ENCODE measurements around the gene ASXL1. TPM values are rescaled to one million over a fixed set of nuclear protein-coding genes. Genes with fewer than 3 reads are reported as not detected.

The ASXL1 gene
- total and polyA plus RNA-seq, 2 donors (not counting 1 experiment from before 2014, with no cell fraction given) = 93.0 to 180 TPM

- H2AFZ ChIP-seq (ENCODE audit: insufficient read depth, low read depth, low read length, poor library complexity, severe bottlenecking) = peak overlapping the region; percentile 63
- peak overlapping the region; percentile 92 for H3K9ac ChIP-seq (ENCODE audit: low read length)
- no peaks in the 10 kb centered on the region for H3K36me3 ChIP-seq (replicated peaks in 1 of 2; ENCODE audit: control extremely low read depth in 1 of 2, control insufficient read depth in 1 of 2, extremely low read depth in 1 of 2, insufficient read depth in 2 of 2, low read length in 1 of 2)
- Mint-ChIP-seq H3K27me3 (no peaks in the 10 kb centered on the region), H3K4me1 (peaks cover 76% of the 10 kb centered on the region), H3K9me3 (ENCODE audit: insufficient read depth) (no peaks in the 10 kb centered on the region), H3K27ac (peak overlapping the region; percentile 89), H3K4me3 (peak overlapping the region; percentile 94)
- H3K27me3 ChIP-seq (replicated peaks in 1 of 4; ENCODE audit: control extremely low read depth in 1 of 4, control insufficient read depth in 3 of 4, insufficient read depth in 4 of 4, low read length in 3 of 4) = no peaks in the 10 kb centered on the region
- TF ChIP-seq EZH2 (IDR thresholded peaks at IDR 0.05; ENCODE audit: borderline replicate concordance, insufficient read depth, low read depth, low read length, poor library complexity, severe bottlenecking) (no peak), CTCF (IDR thresholded peaks at IDR 0.05) (no peak)
- H3K4me3 ChIP-seq (ENCODE audit: control extremely low read depth in 1 of 5, extremely low read depth in 1 of 5, insufficient read depth in 1 of 5, low read depth in 2 of 5, low read length in 4 of 5) = peak overlapping the region; percentile 30 to 95 (median 86)
- DNase-seq = peak; percentile 49
- H4K20me1 ChIP-seq (ENCODE audit: control insufficient read depth, insufficient read depth, low read length, poor library complexity, severe bottlenecking) = peaks cover 53% of the 10 kb centered on the region
- peak overlapping the region; percentile 94 for H3K4me2 ChIP-seq (replicated peaks; ENCODE audit: low read depth, low read length, poor library complexity, severe bottlenecking)
- ChIA-PET POLR2A (interaction anchor here (0.6 to 1.5 kb wide), 4 partner anchors 39 to 322 kb away, joined by 3 to 5 read pairs (median 4); partner anchors contain the start of gene KIF3B), CTCF (interaction anchor here (0.6 to 1.3 kb wide), 2 partner anchors 22 to 76 kb away, joined by 5 to 6 read pairs; no protein-coding TSS in a partner anchor)
- peaks cover 62% of the 10 kb centered on the region for H3K79me2 ChIP-seq (ENCODE audit: control insufficient read depth, insufficient read depth, low read length)
- H3K9me3 ChIP-seq (ENCODE audit: control extremely low read depth in 1 of 3, control insufficient read depth in 2 of 3, insufficient read depth in 1 of 3, low read length in 2 of 3) = no peaks in the 10 kb centered on the region
- H3K4me1 ChIP-seq (ENCODE audit: control insufficient read depth in 2 of 2, insufficient read depth in 2 of 2, low read length in 2 of 2) = peaks cover 55 to 78% of the 10 kb centered on the region in 2 donors
- intact Hi-C loops (cut with micrococcal nuclease) = loop anchor here (5.0 kb wide), 1 partner anchor 178 kb away; no protein-coding TSS in a partner anchor
- peak overlapping the region; percentile 82 to 96 for H3K27ac ChIP-seq (ENCODE audit: low read length in 2 of 2)
- WGBS (ENCODE audit: insufficient coverage) = 51% methylated on average over 6 of the region's 11 CpGs
- no peak for ATAC-seq (ENCODE audit: low read depth)
Observed at GRCh38 chr20:32359633-32360332, 1.7 kb downstream of the ASXL1 start.

- Histone ChIP-seq H3K9me3 (ENCODE audit: control extremely low read depth in 1 of 3, control insufficient read depth in 2 of 3, insufficient read depth in 1 of 3, low read length in 2 of 3) (no peaks in the 10 kb centered on the region), H3K4me2 (replicated peaks; ENCODE audit: low read depth, low read length, poor library complexity, severe bottlenecking) (peak overlapping the region; percentile 94), H4K20me1 (ENCODE audit: control insufficient read depth, insufficient read depth, low read length, poor library complexity, severe bottlenecking) (peaks cover 58% of the 10 kb centered on the region), H3K4me1 (ENCODE audit: control insufficient read depth in 2 of 2, insufficient read depth in 2 of 2, low read length in 2 of 2) (peaks cover 53 to 78% of the 10 kb centered on the region in 2 donors), H3K27me3 (replicated peaks in 1 of 4; ENCODE audit: control extremely low read depth in 1 of 4, control insufficient read depth in 3 of 4, insufficient read depth in 4 of 4, low read length in 3 of 4) (no peaks in the 10 kb centered on the region), H3K79me2 (ENCODE audit: control insufficient read depth, insufficient read depth, low read length) (peaks cover 67% of the 10 kb centered on the region), H3K27ac (ENCODE audit: low read length in 2 of 2) (peak overlapping the region; percentile 35 to 96), H3K4me3 (ENCODE audit: control extremely low read depth in 1 of 5, extremely low read depth in 1 of 5, insufficient read depth in 1 of 5, low read depth in 2 of 5, low read length in 4 of 5) (peak overlapping the region in 3 of 5 experiments; percentile 83 to 93 (median 86)), H2AFZ (ENCODE audit: insufficient read depth, low read depth, low read length, poor library complexity, severe bottlenecking) (no peak overlapping the region), H3K9ac (ENCODE audit: low read length) (peak overlapping the region; percentile 92), H3K36me3 (replicated peaks in 1 of 2; ENCODE audit: control extremely low read depth in 1 of 2, control insufficient read depth in 1 of 2, extremely low read depth in 1 of 2, insufficient read depth in 2 of 2, low read length in 1 of 2) (no peaks in the 10 kb centered on the region)
- Mint-ChIP-seq H3K4me3 (peak overlapping the region; percentile 94), H3K9me3 (ENCODE audit: insufficient read depth) (no peaks in the 10 kb centered on the region), H3K27ac (peak overlapping the region; percentile 89), H3K4me1 (peaks cover 76% of the 10 kb centered on the region), H3K27me3 (no peaks in the 10 kb centered on the region)
- POLR2A ChIA-PET = interaction anchor here (1.5 kb wide), 1 partner anchor 75 kb away, joined by 4 read pairs; no protein-coding TSS in a partner anchor
- intact Hi-C loops (cut with micrococcal nuclease) = no loop called here
- ATAC-seq (ENCODE audit: low read depth) = no peak
- TF ChIP-seq CTCF (IDR thresholded peaks at IDR 0.05) (no peak), EZH2 (IDR thresholded peaks at IDR 0.05; ENCODE audit: borderline replicate concordance, insufficient read depth, low read depth, low read length, poor library complexity, severe bottlenecking) (no peak)
- no peak for DNase-seq
- CTCF ChIA-PET = no interaction called here
- 87% methylated on average over 5 of the region's 5 CpGs for WGBS (ENCODE audit: insufficient coverage)
Observed at GRCh38 chr20:32360333-32360634, 2.2 kb downstream of the ASXL1 start.
